HG03045 (cell line): ENCODE results near the gene GALNTL6.

Experiments used
- ATAC-seq: cut with Tn5 transposase; IDR thresholded peaks from one replicate; pipeline ENCODE4 v1.9.1; 2021; ENCODE audit warnings: mild to moderate bottlenecking, moderate library complexity; ENCODE audit not compliant: unreplicated experiment

Gene GALNTL6

DNA sequence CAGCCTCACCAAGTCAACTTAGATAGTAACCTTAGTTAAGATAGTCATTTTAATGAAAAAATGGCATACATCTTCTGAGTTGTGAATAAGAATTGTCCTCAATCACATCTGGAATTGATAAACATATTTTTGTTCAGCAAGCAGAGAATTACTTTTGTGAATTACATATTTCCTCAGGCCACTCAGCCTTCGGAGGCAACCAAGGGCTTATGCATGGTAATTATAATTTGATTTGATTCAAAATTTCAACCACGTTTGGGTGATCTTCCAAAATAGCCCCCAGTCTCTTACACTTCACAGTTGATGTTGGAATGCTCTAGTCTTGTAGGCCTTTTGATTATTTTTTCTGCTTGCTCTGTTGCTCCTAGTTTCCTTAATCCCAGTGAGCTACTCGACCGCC is 63.4 kb downstream of the GALNTL6 start:
- no peak for ATAC-seq

DNA sequence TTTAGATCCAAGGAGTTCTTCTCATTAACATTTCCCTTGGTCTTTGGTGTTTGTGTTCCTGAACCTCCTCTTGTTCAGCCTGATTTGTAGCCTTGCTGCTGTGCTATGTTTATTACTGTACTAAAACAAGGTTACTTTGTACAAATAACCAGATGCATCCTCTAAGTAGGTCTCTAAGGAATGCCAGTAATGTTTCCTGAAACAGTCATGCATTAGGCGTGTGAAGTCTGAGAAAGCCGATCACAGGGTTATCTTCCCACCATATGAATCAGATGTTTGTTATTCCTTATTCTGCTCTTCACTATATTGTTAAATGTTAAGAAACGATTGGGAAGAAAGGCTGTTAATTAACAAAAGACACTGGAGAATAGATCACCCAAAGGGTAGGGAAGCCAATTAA is 66.9 kb downstream of the GALNTL6 start:
- no peak for ATAC-seq

- ATAC-seq = no peak
Observed at GRCh38 chr4:171889681-171890080, 76.5 kb downstream of the GALNTL6 start.

DNA sequence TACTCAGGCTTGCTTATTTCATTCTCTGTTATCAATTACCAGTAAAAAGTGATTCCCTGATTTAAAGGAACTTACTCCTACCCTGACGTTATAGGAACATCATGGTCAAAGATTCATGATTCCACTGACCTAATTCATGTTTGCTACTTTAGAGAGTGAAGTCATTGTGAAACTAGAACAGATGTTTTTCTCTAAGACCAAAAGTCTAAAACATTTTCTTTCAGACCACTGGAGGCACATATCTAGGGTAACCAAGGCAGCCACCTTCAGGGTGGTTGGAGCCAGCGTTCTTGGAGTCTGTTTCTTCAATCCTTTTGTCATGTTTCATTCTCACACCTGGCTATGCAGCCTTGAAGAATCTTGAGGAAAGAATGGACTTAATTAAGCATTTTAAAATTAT is 77.8 kb downstream of the GALNTL6 start:
- ATAC-seq = peak; percentile 63

DNA sequence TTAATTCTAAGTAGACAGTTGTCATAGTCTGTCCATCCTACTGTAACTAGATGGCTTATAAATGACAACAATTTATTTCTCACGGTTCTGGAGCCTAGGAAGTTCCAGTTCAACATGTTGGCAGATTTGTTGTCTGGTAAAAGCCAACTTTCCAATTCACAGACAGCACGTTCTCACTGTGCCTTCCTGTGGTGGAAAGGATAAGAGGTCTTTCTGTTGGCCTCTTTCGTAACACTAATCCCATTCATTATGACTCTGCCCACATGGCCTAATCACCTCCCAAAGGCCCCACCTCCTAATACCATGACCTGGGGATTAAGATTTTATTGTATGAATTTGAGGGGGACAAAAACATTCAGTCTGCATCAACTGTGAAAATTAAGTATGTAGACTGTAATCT is 83.2 kb downstream of the GALNTL6 start:
- no peak for ATAC-seq

- no peak for ATAC-seq
Observed at GRCh38 chr4:171919314-171919713, 106.1 kb downstream of the GALNTL6 start.

DNA sequence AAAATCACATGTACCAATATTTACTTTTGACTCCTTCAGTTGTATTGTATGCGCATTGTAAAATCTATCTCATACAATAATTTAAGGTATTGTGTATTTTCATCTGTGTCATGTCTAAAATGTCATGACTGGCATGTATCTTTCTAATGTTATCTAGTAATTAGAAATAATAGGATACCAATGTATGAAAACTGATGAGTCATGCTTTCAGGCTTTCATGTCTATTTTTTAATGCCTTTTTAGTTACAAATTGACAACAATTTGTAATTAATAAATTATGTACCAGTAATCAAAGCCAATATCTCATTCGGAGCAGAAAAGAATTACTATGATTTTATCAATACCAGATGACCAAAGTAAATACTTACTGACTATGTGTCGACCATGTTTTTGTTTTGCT is 107.7 kb downstream of the GALNTL6 start:
- no peak for ATAC-seq

GRCh38 chr4:171924746-171925376 is 111.7 kb downstream of the GALNTL6 start:
- ATAC-seq = no peak

GRCh38 chr4:171928336-171928735 is 115.1 kb downstream of the GALNTL6 start:
- ATAC-seq = no peak

GRCh38 chr4:171929477-171929876 is 116.3 kb downstream of the GALNTL6 start:
- no peak for ATAC-seq

- ATAC-seq = no peak
Observed at GRCh38 chr4:171929907-171930306, 116.7 kb downstream of the GALNTL6 start.

DNA sequence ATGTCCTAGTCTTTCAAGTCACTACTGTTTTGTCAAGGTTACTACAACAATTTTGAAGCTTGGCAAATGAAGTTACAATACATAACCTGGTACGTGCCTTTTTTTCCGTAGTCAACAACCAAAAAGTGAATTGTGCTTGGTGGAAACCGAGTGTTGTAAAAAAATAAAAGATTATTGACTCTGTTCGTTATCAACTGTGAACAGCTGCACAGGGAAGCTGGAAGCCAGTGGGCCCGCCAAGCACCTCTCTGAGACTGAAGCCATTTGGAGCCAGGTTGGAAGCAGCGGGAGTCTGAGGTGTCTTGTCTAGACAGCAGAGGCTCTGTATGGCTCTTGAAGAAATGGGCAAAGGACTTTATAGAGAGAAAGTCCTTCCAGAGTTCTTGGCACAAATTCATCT is 119.0 kb downstream of the GALNTL6 start:
- no peak for ATAC-seq

GRCh38 chr4:171940656-171941055 is 127.5 kb downstream of the GALNTL6 start:
- ATAC-seq = no peak

- ATAC-seq = no peak
Observed at GRCh38 chr4:171947400-171947799, 134.2 kb downstream of the GALNTL6 start.

DNA sequence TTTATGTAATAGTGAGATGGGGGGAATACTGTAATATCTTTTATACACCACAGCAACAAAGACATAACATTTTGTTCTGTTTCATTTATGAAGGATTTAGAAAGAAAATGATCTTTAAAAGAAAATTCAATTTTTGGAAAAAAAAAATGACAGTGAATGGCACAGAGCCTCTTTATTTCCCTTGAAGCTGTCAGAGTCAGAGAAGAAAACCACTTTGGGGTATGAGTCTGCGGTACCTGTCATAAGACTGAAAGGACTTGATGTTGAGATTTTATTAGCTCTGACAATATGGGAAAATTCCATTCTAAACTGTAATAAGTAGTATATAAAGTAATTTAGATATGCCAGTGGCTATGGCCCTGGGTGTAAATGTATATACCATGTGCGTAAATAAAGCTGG is 134.8 kb downstream of the GALNTL6 start:
- no peak for ATAC-seq

DNA sequence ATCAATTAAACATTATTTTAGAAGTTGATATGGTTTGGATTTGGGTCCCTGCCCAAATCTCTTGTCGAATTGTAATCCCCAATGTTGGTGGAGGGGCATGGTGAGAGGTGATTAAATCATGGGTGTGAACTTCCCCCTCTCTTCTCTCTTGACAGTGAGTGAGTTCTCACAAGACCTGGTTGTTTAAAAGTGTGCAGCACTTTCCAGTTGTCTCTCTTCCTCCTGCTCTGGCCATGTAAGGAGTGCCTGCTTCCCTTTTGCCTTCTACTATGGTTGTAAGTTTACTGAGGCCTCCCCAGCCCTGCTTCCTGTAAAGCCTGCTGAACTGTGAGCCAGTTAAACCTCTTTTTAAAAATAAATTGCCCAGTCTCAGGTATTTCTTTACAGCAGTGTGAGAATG is 141.4 kb downstream of the GALNTL6 start:
- ATAC-seq = no peak

DNA sequence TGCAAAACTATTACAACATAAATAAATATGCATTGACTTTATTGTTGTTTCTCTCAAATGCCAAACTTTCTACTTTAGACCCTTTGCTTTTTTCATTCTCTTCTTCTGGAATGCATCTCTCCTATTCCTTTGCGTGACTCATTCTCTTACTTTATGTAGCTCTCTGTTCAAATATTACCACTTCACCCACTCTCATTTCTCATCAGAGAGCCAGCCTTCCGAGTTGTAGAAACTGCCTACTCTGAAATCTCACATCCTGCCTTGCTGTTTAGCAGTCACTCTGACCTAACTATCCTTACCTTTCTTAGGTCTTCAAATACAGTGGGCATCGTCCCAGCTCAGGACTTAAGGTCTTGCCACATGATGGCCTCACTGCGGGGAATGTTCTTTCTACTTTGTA is 143.5 kb downstream of the GALNTL6 start:
- ATAC-seq = no peak

- ATAC-seq = no peak
Observed at GRCh38 chr4:171962110-171962509, 148.9 kb downstream of the GALNTL6 start.

DNA sequence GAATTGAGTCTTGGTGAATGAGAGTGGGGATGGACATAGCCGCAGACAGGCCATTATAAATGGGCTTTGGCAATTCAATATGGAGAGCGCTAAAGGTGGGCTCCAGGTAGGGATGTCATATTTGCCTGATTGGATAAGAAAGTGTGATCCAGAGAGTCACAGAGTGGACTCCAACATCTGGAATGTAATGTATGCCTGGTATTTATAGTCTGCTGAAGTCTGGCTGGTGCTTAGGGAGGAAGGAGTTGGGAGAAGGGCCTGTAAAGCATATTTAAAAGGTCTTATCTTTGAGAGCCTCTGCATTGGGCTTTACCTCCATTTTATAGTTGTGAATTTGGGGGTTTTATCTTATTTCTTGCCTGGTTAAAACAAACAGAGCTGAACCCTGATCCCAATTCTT is 153.2 kb downstream of the GALNTL6 start:
- no peak for ATAC-seq

- no peak for ATAC-seq
Observed at GRCh38 chr4:171978216-171978615, 165.0 kb downstream of the GALNTL6 start.

DNA sequence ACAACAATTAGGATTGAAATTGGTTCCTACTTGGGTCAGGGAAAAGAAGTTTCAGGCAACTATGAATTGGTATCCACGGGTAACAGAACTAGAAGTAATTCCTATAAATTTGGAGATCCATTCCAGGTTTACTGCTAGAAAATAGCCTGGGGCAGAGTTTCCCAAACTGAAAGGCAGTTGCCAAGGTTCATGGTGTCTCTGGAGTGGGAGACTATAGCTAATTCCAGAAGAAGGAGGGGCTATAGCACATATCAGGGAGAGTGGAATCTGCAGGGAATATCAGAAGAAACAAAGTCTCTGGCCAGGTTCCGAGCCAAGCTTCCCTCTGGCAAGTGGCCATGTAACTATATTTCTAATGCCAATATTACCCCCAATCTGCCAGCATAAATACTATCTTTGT is 166.3 kb downstream of the GALNTL6 start:
- ATAC-seq = no peak

DNA sequence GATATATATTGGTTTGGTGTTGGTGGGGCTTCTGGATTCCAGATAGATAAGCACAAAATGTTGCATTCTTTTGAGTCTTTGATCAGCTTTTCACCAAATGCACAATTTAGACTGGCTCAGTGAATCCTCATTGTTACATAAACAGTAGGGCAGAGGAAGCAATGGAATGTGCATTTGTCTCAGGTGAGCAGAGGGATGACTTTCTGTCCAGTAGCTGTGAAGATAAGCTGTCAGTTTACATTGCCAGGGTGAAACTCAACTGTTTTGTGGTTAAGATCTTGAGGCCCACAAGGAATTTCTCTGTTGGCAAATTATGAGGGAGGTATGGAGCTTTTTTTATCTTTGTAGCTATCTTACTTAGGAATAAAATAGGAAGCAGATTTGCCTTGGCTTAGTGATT is 168.0 kb downstream of the GALNTL6 start:
- no peak for ATAC-seq
